GM19193 (cell line): Measurements from ENCODE around the gene OR2M7.

Experiments
- POLR2A ChIP-seq: IDR thresholded peaks from 4 replicates; pipeline ENCODE4 v1.6.1; 2011; ENCODE audit not compliant: insufficient read depth, insufficient read length; ENCODE audit errors: extremely low read depth

The OR2M7 gene, protein sequence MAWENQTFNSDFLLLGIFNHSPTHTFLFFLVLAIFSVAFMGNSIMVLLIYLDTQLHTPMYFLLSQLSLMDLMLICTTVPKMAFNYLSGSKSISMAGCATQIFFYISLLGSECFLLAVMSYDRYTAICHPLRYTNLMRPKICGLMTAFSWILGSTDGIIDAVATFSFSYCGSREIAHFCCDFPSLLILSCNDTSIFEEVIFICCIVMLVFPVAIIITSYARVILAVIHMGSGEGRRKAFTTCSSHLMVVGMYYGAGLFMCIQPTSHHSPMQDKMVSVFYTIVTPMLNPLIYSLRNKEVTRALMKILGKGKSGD

DNA sequence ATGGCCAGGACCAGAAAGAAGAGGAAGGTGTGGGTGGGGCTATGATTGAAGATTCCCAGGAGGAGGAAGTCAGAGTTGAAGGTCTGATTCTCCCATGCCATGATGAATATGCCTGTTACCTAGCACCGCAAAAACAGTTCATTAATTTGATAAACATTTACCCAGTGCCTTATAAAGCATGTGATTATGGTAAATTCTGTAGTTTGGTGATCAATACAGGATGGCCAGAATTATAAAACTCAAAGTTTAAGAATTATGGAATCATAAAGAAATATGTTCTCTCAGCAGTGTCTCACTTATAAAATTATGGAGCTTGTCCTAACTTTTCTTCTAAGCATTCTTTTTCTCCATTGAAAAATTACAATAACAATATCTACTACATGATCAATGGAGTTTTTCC lies at the start of gene OR2M7:
OR2M7 (minus strand) TSS at position 101 of the 400 bp plus-strand sequence; CDS start at position 101, 0 bp downstream.
- no peak for TF ChIP-seq POLR2A

DNA sequence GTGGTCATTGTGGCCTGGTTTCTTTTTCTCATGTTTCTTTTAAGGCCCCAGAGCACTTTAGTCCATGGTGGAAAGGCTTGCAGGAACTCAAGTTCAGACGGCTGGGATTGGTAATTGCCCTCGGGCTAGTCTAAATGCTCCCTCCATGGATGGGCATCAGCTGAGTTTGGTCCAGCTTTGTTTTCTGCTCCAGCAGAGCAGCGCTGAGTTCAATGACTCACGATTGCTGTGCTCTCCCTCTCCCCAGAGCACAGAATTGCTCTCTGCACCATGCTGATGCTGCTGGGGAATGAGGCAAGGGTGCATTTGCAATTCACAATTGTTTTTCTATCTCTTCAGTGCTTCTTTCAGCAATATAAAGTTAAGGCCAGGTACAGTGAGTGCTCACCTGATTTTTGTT lies 49.4 kb upstream of the OR2M7 start:
- no peak for TF ChIP-seq POLR2A

DNA sequence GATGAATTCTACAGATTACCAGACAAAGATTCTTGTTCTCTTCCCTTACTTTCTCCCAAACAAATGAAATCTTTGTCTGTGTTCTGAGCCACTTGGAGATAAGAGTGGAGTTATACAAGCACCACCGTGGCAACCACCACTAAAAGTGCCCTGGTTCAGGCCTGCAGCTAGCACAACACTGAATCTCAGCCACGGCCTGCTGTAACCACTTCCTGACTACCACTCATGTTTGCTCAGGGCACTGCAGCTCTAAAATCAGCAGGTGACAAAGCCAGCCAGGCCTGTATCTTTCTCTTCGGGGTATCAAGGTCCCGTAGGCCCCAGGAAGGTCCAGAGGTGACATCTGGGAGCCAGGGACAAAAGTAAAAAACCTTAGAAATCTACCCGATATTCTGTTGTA lies 48.0 kb upstream of the OR2M7 start:
- TF ChIP-seq POLR2A = no peak

DNA sequence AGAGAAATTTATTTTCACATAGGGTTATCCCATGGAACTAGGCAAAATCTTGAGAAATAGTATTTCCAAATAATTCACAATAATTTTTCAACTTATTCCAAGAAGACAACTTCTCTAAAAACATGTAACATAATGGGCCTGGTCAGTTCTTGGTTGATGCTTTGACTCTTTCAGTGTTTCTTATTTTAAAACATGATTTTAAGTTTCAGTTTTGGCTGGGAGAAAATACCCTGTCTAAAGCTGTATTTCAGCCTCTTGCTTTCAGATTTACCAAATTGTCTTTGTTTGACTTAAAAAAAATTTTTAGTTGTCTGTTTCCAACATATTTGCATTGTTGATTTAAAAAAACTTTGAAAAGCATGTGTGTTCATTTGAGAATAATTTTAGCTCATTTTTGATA lies 42.2 kb upstream of the OR2M7 start:
- no peak for TF ChIP-seq POLR2A

DNA sequence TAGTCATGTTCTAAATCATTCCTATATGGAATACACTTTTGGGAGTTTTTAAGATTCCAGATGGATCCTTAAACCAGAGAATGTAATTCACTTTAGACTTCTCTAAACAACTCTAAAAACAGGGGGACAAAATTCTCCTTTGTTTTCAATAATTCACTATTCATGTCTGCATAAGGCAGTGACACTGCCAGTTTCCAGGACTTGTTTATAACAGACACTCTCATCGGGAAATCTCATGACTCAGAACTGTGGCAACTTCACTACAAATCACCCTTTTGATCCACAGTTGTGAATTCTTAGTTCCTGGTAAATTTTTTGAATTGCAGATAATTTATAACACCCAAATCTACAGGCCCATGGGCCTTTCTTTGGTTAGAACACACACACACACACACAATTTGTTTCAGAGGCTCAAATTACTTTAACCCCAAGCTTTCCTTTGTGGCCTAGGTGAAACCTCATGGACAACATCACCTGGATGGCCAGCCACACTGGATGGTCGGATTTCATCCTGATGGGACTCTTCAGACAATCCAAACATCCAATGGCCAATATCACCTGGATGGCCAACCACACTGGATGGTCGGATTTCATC lies 36.9 kb upstream of the OR2M7 start, which contains the start of gene OR2T4:
OR2T4 (plus strand) TSS at position 545 of the 595 bp plus-strand sequence; CDS start at position 545, 0 bp downstream.
- TF ChIP-seq POLR2A = no peak

DNA sequence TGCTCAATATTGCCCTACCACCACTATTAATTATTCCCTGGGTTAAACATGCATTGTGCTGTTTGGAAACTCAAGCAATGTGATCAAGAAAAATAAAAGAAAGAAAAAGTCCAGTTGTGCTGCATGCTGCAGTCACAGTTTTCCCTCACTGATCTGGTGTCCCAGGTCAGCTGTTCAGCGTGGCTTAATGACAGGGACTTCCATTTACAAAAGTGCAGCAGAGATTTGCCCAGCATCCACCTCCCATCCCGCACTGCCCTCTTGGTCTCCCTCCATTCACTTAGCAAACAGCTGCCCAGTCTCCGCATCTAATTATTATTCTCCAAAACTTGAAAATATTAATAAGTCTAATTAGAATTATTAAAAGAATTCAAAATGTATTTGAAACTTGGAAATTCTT lies 35.0 kb upstream of the OR2M7 start:
- no peak for TF ChIP-seq POLR2A

DNA sequence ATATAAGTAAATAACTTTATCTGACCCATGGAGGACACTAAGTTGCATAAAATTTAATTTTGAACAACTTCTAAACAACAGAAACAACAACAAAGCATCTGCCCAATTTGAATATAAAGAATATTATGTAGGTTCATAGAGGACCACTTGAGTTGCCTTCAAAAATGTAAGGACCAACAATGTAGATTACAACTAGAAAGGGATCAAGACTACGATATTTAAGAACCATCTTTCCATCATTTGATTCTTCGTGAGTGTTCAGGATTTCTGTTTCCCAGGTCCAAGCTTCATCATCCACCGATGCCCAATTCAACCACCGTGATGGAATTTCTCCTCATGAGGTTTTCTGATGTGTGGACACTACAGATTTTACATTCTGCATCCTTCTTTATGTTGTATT lies 24.1 kb upstream of the OR2M7 start, which contains the start of gene OR14C36:
OR14C36 (plus strand) TSS at position 301 of the 400 bp plus-strand sequence; CDS start at position 301, 0 bp downstream.
- no peak for TF ChIP-seq POLR2A

DNA sequence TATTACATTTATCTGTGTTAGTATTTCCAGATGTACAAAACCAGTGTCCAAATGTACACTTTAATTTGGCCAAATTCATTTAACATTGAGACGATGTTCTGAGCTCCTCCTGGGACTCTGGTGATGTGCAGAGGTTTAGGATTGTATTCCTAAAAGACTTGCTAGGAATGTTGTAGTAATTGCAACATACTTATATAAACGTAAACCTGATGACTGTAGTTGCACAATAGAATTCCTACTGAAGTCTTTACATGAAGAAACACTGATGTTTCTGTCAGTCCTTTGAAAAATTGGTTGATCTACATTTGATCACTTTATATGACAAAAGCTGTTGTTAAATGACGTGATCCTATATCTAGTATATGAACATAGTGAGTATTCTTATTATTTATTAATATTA lies 19.1 kb upstream of the OR2M7 start:
- no peak for TF ChIP-seq POLR2A

DNA sequence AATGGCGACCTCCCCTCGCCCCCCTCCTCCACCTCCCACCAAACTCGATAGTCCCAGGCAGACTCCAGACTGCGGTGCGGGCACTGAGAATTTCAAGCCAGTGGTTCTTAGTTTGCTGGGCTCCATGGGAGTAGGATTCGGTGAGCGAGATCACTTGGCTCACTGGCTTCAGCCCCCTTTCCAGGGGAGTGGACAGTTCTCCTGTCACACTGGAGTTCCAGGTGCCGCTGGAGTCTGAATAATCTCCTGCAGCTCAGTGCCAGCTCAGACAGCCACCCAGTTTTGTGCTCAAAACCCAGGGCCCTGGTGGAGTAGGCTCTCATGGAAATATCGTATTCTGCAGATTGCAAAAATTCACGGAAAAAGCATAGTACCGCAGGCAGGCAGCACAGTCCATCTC lies 7.6 kb downstream of the OR2M7 start:
- TF ChIP-seq POLR2A = no peak

DNA sequence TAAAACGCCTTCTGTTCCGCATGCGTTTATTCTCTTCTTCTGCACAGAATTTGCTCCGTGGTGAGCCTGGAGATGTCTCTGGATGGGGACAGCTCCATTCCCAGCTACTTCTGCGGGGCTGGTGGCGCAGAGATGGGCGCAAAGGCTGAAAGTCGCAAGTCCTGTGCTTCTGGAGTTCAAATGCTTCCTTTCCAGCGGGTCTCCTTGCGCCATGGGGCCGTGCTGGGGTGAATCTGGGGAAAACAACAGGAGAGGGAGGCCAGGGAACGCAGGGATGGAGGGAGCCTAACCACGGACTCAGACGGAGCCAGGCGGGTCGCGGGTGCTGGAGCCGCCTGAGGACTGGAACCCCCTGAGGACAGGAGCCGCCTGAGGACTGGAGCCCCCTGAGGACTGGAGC lies 18.3 kb downstream of the OR2M7 start:
- TF ChIP-seq POLR2A = no peak

DNA sequence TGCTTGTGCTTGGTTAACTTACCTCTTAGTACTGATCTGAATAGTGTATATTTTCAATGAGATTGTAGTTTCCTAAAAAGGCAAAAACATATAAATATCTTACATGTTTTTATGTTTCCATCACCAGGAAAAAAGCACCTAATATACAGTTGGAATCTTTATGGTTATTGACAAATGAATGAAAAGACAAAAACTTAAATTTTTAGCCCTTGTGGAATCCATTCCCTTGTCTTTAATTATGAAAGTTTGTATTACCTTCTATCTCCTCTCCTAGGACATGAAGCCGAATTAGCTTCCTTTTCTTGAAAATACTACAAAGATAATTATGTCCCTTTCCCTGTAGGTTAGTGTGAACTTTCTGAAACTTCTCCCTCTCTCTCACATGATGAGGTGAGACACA lies 21.0 kb downstream of the OR2M7 start, which contains the start of gene OR2T12:
OR2T12 (minus strand) TSS at position 101 of the 400 bp plus-strand sequence. CDS start 7,846 bp downstream, outside the sequence.
- no peak for TF ChIP-seq POLR2A

DNA sequence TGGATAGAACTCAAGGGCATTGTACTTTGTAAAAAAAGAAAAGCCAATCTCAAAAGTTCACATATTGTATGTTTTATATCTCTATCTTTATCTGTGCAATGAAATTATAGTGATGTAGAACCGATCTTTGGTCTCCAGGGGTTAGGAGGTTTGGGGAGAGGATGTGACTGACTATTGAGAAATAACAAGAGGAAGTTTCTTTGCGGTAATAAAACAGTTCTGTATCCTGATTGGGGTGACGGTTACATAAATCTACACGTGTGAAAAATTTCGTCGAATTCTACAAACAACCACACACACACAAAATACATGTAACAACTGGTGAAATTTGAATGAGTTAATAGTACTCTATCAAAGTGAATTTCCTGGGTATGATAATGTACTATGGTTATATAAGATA lies 36.0 kb downstream of the OR2M7 start:
- TF ChIP-seq POLR2A = no peak

DNA sequence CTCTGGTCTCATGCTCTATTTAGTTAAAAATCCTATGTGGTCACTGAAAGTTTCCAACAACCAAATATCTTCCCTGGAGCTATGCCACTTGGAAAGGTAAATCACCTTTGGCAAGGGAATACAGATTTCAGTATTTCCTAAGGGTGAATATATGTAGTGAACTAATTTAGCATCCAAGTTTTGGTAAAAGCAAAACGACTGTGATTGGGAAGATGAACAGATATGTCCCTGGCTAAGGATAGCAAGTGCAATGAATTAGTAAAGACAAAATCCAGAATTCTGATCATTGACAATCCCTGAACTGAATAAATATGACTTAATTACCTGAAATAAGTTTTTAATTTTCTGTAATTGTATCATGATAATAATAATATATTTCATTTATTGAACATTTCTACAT lies 46.5 kb downstream of the OR2M7 start, which contains the start of gene OR2T33:
OR2T33 (minus strand) TSS at position 101 of the 400 bp plus-strand sequence. CDS start 4,162 bp downstream, outside the sequence.
- no peak for TF ChIP-seq POLR2A
